Uterus (tissue), 4 donors: ENCODE measurements around the gene MAP2K2. TPM values are rescaled to one million over a fixed set of nuclear protein-coding genes. Genes with fewer than 3 reads are reported as not detected.

Experiments
- DNase-seq, 2 donors: peaks; one replicate each; pipeline ENCODE4 v3.0.0-alpha.2; 2019 to 2020
- H3K27ac ChIP-seq, 2 donors: fragments of 200-600 bp; sonication (generic); 1 replicate in 1 of 2; 2 replicates in 1 of 2; pipeline ENCODE4 v1.5.1; 2016 to 2018
- H3K27me3 ChIP-seq, 2 donors: fragments of 200-600 bp; sonication (generic); one replicate each; pipeline ENCODE4 v1.5.1; 2018 to 2019; ENCODE audit warnings: control low read depth in 1 of 2
- H3K36me3 ChIP-seq, 2 donors: fragments of 200-600 bp; sonication (generic); one replicate each; pipeline ENCODE4 v1.5.1; 2019; ENCODE audit warnings: control low read depth in 1 of 2
- H3K4me1 ChIP-seq, 2 donors: fragments of 200-600 bp; sonication (generic); one replicate each; pipeline ENCODE4 v1.5.1; 2018 to 2019; ENCODE audit warnings: control low read depth in 1 of 2
- H3K4me3 ChIP-seq, 2 donors: fragments of 200-600 bp; sonication (generic); 1 replicate in 1 of 2; 2 replicates in 1 of 2; pipeline ENCODE4 v1.5.1; 2018 to 2019; ENCODE audit warnings: mild to moderate bottlenecking in 1 of 2
- H3K9me3 ChIP-seq, 2 donors: fragments of 200-600 bp; sonication (generic); one replicate each; pipeline ENCODE4 v1.5.1; 2019; ENCODE audit warnings: control low read depth in 1 of 2
- POLR2A ChIP-seq, 2 donors: fragments of 450-650 bp; IDR thresholded peaks; one replicate each; pipeline ENCODE4 v1.6.1; 2016; ENCODE audit warnings: antibody characterized with exemption in 2 of 2, mild to moderate bottlenecking in 1 of 2, moderate library complexity in 1 of 2
- intact Hi-C: fragments of 100-400 bp; cut with DNase I; formaldehyde crosslinking; loops from one replicate; pipeline ENCODE4 v1.15.1; 2023; ENCODE audit warnings: low total_unique reads
- total RNA-seq, 4 donors: library from RNA; depleted of rRNA in 3 of 4; stranded (reverse); fragments of >200 nt in 3 of 4; gene quantifications; one replicate each; pipeline versions ENCODE4 v1.1.0 to v1.2.4, GENCODE V29; 2014 to 2023
- TF ChIP-seq, protein P1 (sequence below), 4 experiments: fragments of 200-600 bp in 2 of 4; fragments of 450-650 bp in 2 of 4; sonication (generic) in 2 of 4; IDR thresholded peaks; one replicate each; pipeline ENCODE4 v1.5.1; 2016 to 2019; ENCODE audit warnings: antibody characterized with exemption in 4 of 4, mild to moderate bottlenecking in 2 of 4, moderate library complexity in 1 of 4
- donor health status: DM: yes; HTN: yes; CAD: no.

Gene MAP2K2
- total RNA-seq, 4 donors from 2014 or later = 7.4 to 105 (median 82.4) TPM

DNA sequence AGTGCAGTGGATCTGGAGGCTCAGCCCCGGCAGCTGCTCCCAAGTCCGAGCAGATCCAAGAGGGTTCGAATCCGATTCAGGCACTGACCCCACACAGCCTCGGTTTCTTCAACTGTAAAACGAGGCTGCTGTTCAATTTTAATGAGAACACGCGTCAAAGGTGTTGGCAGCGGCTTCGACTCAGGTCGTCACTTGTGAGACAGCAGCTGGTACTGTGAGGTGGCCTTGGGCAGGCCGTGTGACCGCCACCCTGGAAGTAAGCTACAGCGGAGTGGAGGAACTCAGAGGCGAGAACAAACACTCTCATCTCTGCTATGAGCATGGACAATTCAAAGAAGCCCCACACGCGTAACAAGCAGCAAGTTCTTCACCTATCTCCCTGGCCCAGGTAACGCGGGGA lies 9.7 kb downstream of the MAP2K2 start:
- Histone ChIP-seq H3K4me1 (peaks cover 0 to 4% of the 10 kb centered on the region in 2 donors), H3K9me3 (no peaks in the 10 kb centered on the region), H3K27ac (no peak overlapping the region), H3K27me3 (no peaks in the 10 kb centered on the region), H3K36me3 (no peaks in the 10 kb centered on the region), H3K4me3 (no peak overlapping the region)
- intact Hi-C loops = no loop called here
- TF ChIP-seq, protein P1, sequence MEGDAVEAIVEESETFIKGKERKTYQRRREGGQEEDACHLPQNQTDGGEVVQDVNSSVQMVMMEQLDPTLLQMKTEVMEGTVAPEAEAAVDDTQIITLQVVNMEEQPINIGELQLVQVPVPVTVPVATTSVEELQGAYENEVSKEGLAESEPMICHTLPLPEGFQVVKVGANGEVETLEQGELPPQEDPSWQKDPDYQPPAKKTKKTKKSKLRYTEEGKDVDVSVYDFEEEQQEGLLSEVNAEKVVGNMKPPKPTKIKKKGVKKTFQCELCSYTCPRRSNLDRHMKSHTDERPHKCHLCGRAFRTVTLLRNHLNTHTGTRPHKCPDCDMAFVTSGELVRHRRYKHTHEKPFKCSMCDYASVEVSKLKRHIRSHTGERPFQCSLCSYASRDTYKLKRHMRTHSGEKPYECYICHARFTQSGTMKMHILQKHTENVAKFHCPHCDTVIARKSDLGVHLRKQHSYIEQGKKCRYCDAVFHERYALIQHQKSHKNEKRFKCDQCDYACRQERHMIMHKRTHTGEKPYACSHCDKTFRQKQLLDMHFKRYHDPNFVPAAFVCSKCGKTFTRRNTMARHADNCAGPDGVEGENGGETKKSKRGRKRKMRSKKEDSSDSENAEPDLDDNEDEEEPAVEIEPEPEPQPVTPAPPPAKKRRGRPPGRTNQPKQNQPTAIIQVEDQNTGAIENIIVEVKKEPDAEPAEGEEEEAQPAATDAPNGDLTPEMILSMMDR (IDR thresholded peaks at IDR 0.05) = no peak
- no peak for TF ChIP-seq POLR2A (IDR thresholded peaks at IDR 0.05)
- DNase-seq = no peak

DNA sequence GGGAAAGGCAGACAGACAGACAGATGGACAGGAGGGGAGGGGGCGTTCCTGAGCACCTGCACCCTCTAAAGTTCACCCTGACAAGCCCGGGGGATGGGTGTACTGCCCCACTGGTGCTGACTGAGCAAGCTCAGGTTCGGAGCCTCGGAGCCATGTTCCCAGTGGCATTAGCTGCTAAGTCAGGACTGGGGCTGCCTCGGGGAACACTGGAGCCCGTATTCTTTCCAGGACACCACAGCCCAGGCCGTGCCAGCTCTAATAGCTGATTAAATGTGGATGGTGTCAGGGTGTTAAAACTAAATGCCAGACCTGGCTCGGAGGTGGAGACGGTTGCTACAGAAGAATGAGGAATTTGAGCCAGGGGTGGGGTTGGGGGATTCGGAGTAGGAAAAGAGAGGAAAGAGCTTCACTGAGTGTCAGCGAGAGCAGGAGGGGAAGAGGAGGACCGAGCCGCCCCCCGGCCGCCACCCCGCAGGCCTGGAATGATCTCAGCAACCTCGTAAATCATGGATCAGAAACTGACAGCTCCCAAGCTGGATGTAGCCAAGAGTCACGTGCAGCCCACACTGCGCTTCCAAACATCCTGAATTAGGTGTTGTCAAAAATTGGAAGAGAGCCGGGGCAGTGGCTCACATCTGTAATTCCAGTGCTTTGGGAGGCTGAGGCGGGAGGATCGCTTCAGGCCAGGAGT lies 10.4 kb downstream of the MAP2K2 start:
- Histone ChIP-seq H3K27ac (no peak overlapping the region), H3K36me3 (no peaks in the 10 kb centered on the region), H3K9me3 (no peaks in the 10 kb centered on the region), H3K4me1 (peaks cover 0 to 4% of the 10 kb centered on the region in 2 donors), H3K27me3 (no peaks in the 10 kb centered on the region), H3K4me3 (no peak overlapping the region)
- intact Hi-C loops = no loop called here
- no peak for TF ChIP-seq POLR2A (IDR thresholded peaks at IDR 0.05)
- TF ChIP-seq, protein P1 (IDR thresholded peaks at IDR 0.05) = no peak
- DNase-seq = no peak

DNA sequence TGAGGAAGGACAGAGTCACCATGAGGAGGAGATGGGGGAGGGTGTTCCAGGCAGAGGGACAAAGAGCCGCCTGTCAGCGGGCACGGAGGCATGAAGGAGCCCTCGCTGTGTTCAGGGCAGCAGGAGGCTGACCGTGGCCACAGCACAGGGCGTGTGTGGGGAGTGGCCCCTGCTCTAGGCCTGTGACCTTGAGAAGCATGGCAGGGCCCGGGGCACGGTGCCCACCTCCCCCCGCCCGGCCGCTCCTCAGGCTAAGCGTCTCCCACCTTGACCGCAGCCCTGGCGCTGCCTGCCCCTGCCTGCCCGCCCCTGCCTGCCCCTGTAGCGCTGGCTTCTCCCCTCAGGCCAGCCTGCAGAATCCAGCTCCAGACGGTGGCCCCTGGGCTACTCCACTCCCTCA lies 11.6 kb downstream of the MAP2K2 start:
- no peak overlapping the region for H3K27ac ChIP-seq
- intact Hi-C loops = no loop called here
- no peaks in the 10 kb centered on the region for H3K9me3 ChIP-seq
- H3K4me3 ChIP-seq = no peak overlapping the region
- H3K27me3 ChIP-seq = no peaks in the 10 kb centered on the region
- TF ChIP-seq, protein P1 (IDR thresholded peaks at IDR 0.05) = no peak
- no peak for TF ChIP-seq POLR2A (IDR thresholded peaks at IDR 0.05)
- no peaks in the 10 kb centered on the region for H3K36me3 ChIP-seq
- peaks cover 0 to 4% of the 10 kb centered on the region in 2 donors for H3K4me1 ChIP-seq
- DNase-seq = no peak

DNA sequence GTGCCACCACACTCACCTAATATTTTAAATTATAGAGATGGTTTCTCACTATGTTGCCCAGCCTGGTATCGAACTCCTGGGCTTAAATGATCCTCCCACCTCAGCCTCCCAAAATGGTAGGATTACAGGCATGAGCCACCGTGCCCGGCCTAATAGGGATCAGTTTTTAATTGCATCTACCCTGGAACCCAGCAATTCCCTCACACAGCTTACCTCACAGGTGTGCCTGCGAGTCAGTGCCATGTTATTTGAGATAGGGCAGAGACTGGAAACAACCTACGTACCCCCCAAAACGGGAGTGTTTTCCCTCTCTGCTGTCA lies 14.3 kb downstream of the MAP2K2 start:
- no peak for DNase-seq
- Histone ChIP-seq H3K27ac (no peak overlapping the region), H3K36me3 (no peaks in the 10 kb centered on the region), H3K4me3 (no peak overlapping the region), H3K27me3 (no peaks in the 10 kb centered on the region), H3K4me1 (peaks cover 0 to 4% of the 10 kb centered on the region in 2 donors), H3K9me3 (no peaks in the 10 kb centered on the region)
- intact Hi-C loops = no loop called here
- TF ChIP-seq, protein P1 (IDR thresholded peaks at IDR 0.05) = no peak
- TF ChIP-seq POLR2A (IDR thresholded peaks at IDR 0.05) = no peak

DNA sequence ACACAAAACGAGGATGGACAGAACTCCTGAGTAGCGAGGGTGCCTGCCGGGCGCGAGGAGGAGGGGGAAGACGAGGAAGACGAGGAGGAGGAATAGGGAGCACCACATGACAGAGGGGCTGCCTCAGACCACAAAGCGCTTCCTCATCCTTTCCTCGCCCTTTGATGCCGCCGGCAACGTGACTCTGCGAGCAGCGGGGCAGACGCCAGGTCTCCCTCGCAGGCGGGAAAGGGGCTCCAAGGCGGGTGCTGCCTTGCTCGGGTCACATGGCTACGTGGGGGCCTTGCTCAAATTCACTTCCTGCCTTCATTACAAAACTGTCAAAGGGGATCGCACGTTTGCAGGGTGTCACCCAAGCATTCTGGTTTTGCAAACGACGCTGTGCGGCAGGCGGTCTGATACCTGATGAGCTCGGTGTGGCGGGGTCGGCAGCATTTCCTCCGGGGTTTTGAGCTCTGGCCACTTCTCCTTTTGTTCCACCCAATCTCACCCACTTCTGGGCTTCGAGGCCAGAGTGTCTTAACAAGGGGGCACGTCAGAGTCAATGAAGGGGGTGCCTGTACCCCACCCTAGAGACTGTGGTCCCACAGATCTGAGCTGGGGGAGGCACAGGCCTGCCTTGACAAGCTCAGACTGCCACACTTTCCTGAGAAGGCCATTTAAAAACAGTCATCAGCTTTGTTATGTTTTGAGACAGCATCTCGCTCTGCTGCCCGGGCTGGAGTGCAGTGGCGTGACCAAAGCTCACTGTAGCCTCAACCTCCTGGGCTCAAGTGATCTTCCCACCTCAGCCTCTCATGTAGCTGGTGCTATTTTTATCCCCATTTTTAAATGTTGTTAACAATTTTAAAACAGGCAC lies 14.9 kb downstream of the MAP2K2 start:
- H3K4me3 ChIP-seq = no peak overlapping the region
- no peaks in the 10 kb centered on the region for H3K9me3 ChIP-seq
- no peaks in the 10 kb centered on the region for H3K36me3 ChIP-seq
- intact Hi-C loops = no loop called here
- TF ChIP-seq POLR2A (IDR thresholded peaks at IDR 0.05) = no peak
- TF ChIP-seq, protein P1 (IDR thresholded peaks at IDR 0.05) = no peak
- no peak overlapping the region for H3K27ac ChIP-seq
- peaks cover 0 to 4% of the 10 kb centered on the region in 2 donors for H3K4me1 ChIP-seq
- H3K27me3 ChIP-seq = no peaks in the 10 kb centered on the region
- DNase-seq = no peak
